SK-N-SH treated with all-trans-retinoic acid at 6 μM for 48 hours (cell line): ENCODE results near the gene MAPRE2.

Experiments
- ATAC-seq: fragments of 200-7000 bp; cut with Tn5 transposase; 3 replicates; pipeline ENCODE4 v1.9.1; 2020; ENCODE audit warnings: mild to moderate bottlenecking, moderate library complexity
- ARNTL ChIP-seq: fragments of 450-650 bp; formaldehyde crosslinking; IDR thresholded peaks from 2 replicates; pipeline ENCODE4 v1.5.0; 2020; ENCODE audit warnings: low read depth, mild to moderate bottlenecking, moderate library complexity, borderline replicate concordance
- BACH2 ChIP-seq: fragments of 250-450 bp; sonication (Bioruptor Pico); IDR thresholded peaks from 2 replicates; pipeline ENCODE4 v1.9.0; 2021; ENCODE audit warnings: mild to moderate bottlenecking, borderline replicate concordance
- GLIS3 ChIP-seq: fragments of 250-450 bp; sonication (Bioruptor Pico); IDR thresholded peaks from 2 replicates; pipeline ENCODE4 v1.5.0; 2020; ENCODE audit warnings: mild to moderate bottlenecking, moderate library complexity
- ISL1 ChIP-seq: fragments of 250-450 bp; sonication (Bioruptor Pico); IDR thresholded peaks from 2 replicates; pipeline ENCODE4 v2.1.2; 2022; ENCODE audit warnings: mild to moderate bottlenecking, moderate library complexity
- OSR1 ChIP-seq: fragments of 250-450 bp; sonication (Bioruptor Pico); IDR thresholded peaks from 2 replicates; pipeline ENCODE4 v1.8.0; 2022; ENCODE audit warnings: moderate library complexity, mild to moderate bottlenecking, inconsistent platforms
- POU6F1 ChIP-seq: fragments of 250-450 bp; sonication (Bioruptor Pico); IDR thresholded peaks from 2 replicates; pipeline ENCODE4 v1.8.0; 2021; ENCODE audit warnings: low read depth, mild to moderate bottlenecking, moderate library complexity, borderline replicate concordance
- PPARA ChIP-seq: fragments of 250-450 bp; sonication (Bioruptor Pico); IDR thresholded peaks from 2 replicates; pipeline ENCODE4 v1.5.0; 2020; ENCODE audit warnings: mild to moderate bottlenecking, borderline replicate concordance
- RARB ChIP-seq: fragments of 250-450 bp; sonication (Bioruptor Pico); IDR thresholded peaks from 2 replicates; pipeline ENCODE4 v1.8.0; 2021; ENCODE audit warnings: mild to moderate bottlenecking, moderate library complexity
- SNAI2 ChIP-seq: fragments of 250-450 bp; sonication (Bioruptor Pico); IDR thresholded peaks from 2 replicates; pipeline ENCODE4 v1.5.0; 2020; ENCODE audit warnings: mild to moderate bottlenecking, moderate library complexity
- TCF4 ChIP-seq: fragments of 250-450 bp; sonication (Bioruptor Pico); IDR thresholded peaks from 2 replicates; pipeline ENCODE4 v1.8.0; 2021; ENCODE audit warnings: mild to moderate bottlenecking, moderate library complexity, borderline replicate concordance
- ZC3H10 ChIP-seq: fragments of 250-450 bp; sonication (Bioruptor Pico); IDR thresholded peaks from 2 replicates; pipeline ENCODE4 v1.5.1; 2021; ENCODE audit warnings: mild to moderate bottlenecking, moderate library complexity
- ZFP3 ChIP-seq: fragments of 250-450 bp; sonication (Bioruptor Pico); IDR thresholded peaks from 2 replicates; pipeline ENCODE4 v1.5.0; 2020; ENCODE audit warnings: mild to moderate bottlenecking, moderate library complexity
- ZFP30 ChIP-seq: fragments of 450-650 bp; formaldehyde crosslinking; IDR thresholded peaks from 2 replicates; pipeline ENCODE4 v1.5.0; 2022; ENCODE audit warnings: mild to moderate bottlenecking, moderate library complexity
- ZNF565 ChIP-seq: fragments of 450-650 bp; formaldehyde crosslinking; conservative IDR thresholded peaks from 2 replicates; pipeline ENCODE4 v1.5.0; 2020; ENCODE audit warnings: low read depth, mild to moderate bottlenecking, moderate library complexity
- ZNF70 ChIP-seq: fragments of 450-650 bp; formaldehyde crosslinking; IDR thresholded peaks from 2 replicates; pipeline ENCODE4 v1.5.0; 2020; ENCODE audit warnings: mild to moderate bottlenecking, moderate library complexity
- ZNF8 ChIP-seq: fragments of 450-650 bp; formaldehyde crosslinking; IDR thresholded peaks from 2 replicates; pipeline ENCODE4 v1.5.0; 2020; ENCODE audit warnings: mild to moderate bottlenecking, moderate library complexity
- TF ChIP-seq, protein P1 (sequence below): fragments of 250-450 bp; sonication (Bioruptor Pico); IDR thresholded peaks from 2 replicates; pipeline ENCODE4 v1.5.1; 2021; ENCODE audit warnings: mild to moderate bottlenecking, moderate library complexity
- TF ChIP-seq, protein P2 (sequence below): fragments of 250-450 bp; sonication (Bioruptor Pico); IDR thresholded peaks from 2 replicates; pipeline ENCODE4 v1.8.0; 2020; ENCODE audit warnings: mild to moderate bottlenecking, moderate library complexity, borderline replicate concordance
- TF ChIP-seq, protein P3 (sequence below): fragments of 250-450 bp; sonication (Bioruptor Pico); IDR thresholded peaks from 2 replicates; pipeline ENCODE4 v1.5.0; 2020; ENCODE audit warnings: mild to moderate bottlenecking, moderate library complexity
- TF ChIP-seq, protein P4 (sequence below): fragments of 250-450 bp; sonication (Bioruptor Pico); IDR thresholded peaks from 2 replicates; pipeline ENCODE4 v1.5.1; 2020; ENCODE audit warnings: low read depth, mild to moderate bottlenecking, moderate library complexity

MAPRE2 gene

DNA sequence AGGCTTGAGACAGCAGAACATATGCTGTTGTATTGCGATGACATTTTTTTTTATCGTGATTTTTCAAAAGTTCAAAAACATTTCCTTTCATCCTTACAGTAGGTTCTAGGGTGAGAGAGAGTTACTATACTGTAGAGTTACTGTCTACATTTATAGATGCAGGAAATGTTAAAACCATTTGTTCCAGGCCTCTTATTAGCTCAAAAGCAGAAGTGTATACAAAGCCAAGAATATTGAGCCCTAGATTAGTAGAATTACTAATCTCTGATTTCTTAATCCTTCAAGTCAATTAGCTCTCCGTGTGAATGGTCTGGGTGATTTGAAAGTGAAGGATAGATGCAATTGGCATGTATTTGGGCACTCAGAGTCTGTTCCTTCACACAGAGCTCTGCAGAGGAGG lies 73.1 kb downstream of the MAPRE2 start:
- TF ChIP-seq RARB: no peak
- TF ChIP-seq, all 23 proteins: peak for 0
- ATAC-seq: no peak

DNA sequence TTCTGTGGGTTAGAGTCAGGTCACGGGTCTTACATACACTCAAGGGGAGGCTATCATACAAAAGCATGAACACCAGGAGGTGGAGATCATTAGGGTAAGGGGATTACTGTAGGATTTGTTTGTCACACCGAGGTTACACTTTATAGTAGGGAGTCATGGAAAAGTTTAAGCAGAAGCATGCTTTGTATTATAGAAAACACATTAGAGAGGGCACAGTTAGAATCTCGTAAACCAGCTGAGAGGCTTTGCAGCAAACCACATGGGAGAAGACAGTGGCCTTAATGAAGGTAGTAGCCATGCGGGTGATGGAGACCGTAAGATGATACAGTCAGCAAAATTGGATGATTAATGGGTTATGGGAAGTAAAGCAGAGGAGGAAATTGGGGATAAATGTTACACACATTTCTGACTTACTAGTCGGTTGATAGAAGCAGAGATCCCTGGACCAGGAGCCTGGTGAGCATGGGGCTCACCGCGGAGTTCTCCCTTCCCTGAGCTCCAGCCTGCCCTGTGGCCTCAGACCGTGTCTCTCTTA lies 75.6 kb downstream of the MAPRE2 start:
- TF ChIP-seq, protein P1, sequence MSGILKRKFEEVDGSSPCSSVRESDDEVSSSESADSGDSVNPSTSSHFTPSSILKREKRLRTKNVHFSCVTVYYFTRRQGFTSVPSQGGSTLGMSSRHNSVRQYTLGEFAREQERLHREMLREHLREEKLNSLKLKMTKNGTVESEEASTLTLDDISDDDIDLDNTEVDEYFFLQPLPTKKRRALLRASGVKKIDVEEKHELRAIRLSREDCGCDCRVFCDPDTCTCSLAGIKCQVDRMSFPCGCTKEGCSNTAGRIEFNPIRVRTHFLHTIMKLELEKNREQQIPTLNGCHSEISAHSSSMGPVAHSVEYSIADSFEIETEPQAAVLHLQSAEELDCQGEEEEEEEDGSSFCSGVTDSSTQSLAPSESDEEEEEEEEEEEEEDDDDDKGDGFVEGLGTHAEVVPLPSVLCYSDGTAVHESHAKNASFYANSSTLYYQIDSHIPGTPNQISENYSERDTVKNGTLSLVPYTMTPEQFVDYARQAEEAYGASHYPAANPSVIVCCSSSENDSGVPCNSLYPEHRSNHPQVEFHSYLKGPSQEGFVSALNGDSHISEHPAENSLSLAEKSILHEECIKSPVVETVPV (CRISPR knock-in tag): no peak
- TF ChIP-seq, protein P2, sequence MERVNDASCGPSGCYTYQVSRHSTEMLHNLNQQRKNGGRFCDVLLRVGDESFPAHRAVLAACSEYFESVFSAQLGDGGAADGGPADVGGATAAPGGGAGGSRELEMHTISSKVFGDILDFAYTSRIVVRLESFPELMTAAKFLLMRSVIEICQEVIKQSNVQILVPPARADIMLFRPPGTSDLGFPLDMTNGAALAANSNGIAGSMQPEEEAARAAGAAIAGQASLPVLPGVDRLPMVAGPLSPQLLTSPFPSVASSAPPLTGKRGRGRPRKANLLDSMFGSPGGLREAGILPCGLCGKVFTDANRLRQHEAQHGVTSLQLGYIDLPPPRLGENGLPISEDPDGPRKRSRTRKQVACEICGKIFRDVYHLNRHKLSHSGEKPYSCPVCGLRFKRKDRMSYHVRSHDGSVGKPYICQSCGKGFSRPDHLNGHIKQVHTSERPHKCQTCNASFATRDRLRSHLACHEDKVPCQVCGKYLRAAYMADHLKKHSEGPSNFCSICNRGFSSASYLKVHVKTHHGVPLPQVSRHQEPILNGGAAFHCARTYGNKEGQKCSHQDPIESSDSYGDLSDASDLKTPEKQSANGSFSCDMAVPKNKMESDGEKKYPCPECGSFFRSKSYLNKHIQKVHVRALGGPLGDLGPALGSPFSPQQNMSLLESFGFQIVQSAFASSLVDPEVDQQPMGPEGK: no peak
- TF ChIP-seq ZNF70 (no peak), PPARA (CRISPR knock-in tag) (no peak), OSR1 (CRISPR knock-in tag) (no peak), BACH2 (CRISPR knock-in tag) (no peak)
- TF ChIP-seq, protein P3, sequence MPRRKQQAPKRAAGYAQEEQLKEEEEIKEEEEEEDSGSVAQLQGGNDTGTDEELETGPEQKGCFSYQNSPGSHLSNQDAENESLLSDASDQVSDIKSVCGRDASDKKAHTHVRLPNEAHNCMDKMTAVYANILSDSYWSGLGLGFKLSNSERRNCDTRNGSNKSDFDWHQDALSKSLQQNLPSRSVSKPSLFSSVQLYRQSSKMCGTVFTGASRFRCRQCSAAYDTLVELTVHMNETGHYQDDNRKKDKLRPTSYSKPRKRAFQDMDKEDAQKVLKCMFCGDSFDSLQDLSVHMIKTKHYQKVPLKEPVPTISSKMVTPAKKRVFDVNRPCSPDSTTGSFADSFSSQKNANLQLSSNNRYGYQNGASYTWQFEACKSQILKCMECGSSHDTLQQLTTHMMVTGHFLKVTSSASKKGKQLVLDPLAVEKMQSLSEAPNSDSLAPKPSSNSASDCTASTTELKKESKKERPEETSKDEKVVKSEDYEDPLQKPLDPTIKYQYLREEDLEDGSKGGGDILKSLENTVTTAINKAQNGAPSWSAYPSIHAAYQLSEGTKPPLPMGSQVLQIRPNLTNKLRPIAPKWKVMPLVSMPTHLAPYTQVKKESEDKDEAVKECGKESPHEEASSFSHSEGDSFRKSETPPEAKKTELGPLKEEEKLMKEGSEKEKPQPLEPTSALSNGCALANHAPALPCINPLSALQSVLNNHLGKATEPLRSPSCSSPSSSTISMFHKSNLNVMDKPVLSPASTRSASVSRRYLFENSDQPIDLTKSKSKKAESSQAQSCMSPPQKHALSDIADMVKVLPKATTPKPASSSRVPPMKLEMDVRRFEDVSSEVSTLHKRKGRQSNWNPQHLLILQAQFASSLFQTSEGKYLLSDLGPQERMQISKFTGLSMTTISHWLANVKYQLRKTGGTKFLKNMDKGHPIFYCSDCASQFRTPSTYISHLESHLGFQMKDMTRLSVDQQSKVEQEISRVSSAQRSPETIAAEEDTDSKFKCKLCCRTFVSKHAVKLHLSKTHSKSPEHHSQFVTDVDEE (CRISPR knock-in tag): no peak
- TF ChIP-seq, protein P4, sequence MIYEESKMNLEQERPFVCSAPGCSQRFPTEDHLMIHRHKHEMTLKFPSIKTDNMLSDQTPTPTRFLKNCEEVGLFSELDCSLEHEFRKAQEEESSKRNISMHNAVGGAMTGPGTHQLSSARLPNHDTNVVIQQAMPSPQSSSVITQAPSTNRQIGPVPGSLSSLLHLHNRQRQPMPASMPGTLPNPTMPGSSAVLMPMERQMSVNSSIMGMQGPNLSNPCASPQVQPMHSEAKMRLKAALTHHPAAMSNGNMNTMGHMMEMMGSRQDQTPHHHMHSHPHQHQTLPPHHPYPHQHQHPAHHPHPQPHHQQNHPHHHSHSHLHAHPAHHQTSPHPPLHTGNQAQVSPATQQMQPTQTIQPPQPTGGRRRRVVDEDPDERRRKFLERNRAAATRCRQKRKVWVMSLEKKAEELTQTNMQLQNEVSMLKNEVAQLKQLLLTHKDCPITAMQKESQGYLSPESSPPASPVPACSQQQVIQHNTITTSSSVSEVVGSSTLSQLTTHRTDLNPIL (CRISPR knock-in tag): no peak
- no peak for ATAC-seq

DNA sequence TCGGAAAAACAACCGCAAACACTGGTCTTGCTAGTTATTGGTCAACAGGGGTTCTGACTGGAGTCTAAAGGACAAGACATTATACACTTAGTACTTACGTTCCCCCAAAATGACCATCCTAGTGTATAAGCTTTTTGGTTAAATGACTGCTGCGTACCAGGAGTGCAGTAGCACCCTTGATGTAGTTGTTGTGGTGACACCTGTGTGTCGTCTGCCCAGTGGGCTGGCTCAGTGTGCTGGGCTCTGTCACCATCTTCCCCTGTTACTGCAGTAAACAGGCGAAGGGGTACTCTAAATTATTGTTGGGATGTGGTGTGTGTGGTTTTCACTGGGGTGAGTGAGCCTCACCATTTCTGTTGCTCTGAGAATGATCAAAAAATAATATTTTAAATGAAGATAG lies 76.2 kb downstream of the MAPRE2 start:
- ATAC-seq: no peak
- TF ChIP-seq ZNF565 (CRISPR knock-in tag) (no peak), ZC3H10 (no peak), SNAI2 (CRISPR knock-in tag) (no peak), BACH2 (CRISPR knock-in tag) (no peak), ZFP3 (CRISPR knock-in tag) (no peak), PPARA (CRISPR knock-in tag) (no peak), ARNTL (CRISPR knock-in tag) (no peak), ZFP30 (CRISPR knock-in tag) (no peak), TCF4 (CRISPR knock-in tag) (no peak), GLIS3 (no peak), ZNF70 (no peak), ZNF8 (no peak), POU6F1 (CRISPR knock-in tag) (no peak), ISL1 (no peak)
- TF ChIP-seq, protein P4 (CRISPR knock-in tag): no peak
- TF ChIP-seq, protein P1 (CRISPR knock-in tag): no peak
- TF ChIP-seq, protein P3 (CRISPR knock-in tag): no peak
- TF ChIP-seq, protein P2: no peak
